Ishikawa (cell line): Measurements from ENCODE around the gene PKMYT1.

Experiments used
- CEBPB ChIP-seq: IDR thresholded peaks from 2 replicates; pipeline ENCODE4 v1.6.1; 2012
- CREB1 ChIP-seq: IDR thresholded peaks from 2 replicates; pipeline ENCODE4 v1.6.1; 2012; ENCODE audit warnings: low read depth
- EP300 ChIP-seq: IDR thresholded peaks from 2 replicates; pipeline ENCODE4 v1.6.1; 2012; ENCODE audit warnings: borderline replicate concordance
- NFIC ChIP-seq: IDR thresholded peaks from 2 replicates; pipeline ENCODE4 v1.6.1; 2012
- RAD21 ChIP-seq: IDR thresholded peaks from 2 replicates; pipeline ENCODE4 v1.6.1; 2012; ENCODE audit warnings: low read depth
- TAF1 ChIP-seq: IDR thresholded peaks from 2 replicates; pipeline ENCODE4 v1.6.1; 2012; ENCODE audit warnings: low read depth, mild to moderate bottlenecking
- USF1 ChIP-seq: IDR thresholded peaks from 2 replicates; pipeline ENCODE4 v1.6.1; 2012
- YY1 ChIP-seq: IDR thresholded peaks from 2 replicates; pipeline ENCODE4 v1.6.1; 2012; ENCODE audit warnings: low read depth
- TF ChIP-seq, protein P1 (sequence below): IDR thresholded peaks from 2 replicates; pipeline ENCODE4 v1.6.1; 2012
- TF ChIP-seq, protein P2 (sequence below): IDR thresholded peaks from 2 replicates; pipeline ENCODE4 v1.6.1; 2012; ENCODE audit warnings: low read depth, mild to moderate bottlenecking

DNA sequence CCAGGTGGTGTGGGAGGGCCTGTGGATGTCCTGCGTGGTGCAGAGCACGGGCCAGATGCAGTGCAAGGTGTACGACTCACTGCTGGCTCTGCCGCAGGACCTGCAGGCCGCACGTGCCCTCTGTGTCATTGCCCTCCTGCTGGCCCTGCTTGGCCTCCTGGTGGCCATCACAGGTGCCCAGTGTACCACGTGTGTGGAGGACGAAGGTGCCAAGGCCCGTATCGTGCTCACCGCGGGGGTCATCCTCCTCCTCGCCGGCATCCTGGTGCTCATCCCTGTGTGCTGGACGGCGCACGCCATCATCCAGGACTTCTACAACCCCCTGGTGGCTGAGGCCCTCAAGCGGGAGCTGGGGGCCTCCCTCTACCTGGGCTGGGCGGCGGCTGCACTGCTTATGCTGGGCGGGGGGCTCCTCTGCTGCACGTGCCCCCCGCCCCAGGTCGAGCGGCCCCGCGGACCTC lies 33.3 kb upstream of the PKMYT1 start:
- TF ChIP-seq RAD21 (no peak), EP300 (no peak), TAF1 (no peak), USF1 (peak; percentile 62), CREB1 (no peak), CEBPB (no peak), YY1 (no peak), NFIC (no peak)
- TF ChIP-seq, protein P1, sequence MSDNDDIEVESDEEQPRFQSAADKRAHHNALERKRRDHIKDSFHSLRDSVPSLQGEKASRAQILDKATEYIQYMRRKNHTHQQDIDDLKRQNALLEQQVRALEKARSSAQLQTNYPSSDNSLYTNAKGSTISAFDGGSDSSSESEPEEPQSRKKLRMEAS: peak; percentile 80
- TF ChIP-seq, protein P2, sequence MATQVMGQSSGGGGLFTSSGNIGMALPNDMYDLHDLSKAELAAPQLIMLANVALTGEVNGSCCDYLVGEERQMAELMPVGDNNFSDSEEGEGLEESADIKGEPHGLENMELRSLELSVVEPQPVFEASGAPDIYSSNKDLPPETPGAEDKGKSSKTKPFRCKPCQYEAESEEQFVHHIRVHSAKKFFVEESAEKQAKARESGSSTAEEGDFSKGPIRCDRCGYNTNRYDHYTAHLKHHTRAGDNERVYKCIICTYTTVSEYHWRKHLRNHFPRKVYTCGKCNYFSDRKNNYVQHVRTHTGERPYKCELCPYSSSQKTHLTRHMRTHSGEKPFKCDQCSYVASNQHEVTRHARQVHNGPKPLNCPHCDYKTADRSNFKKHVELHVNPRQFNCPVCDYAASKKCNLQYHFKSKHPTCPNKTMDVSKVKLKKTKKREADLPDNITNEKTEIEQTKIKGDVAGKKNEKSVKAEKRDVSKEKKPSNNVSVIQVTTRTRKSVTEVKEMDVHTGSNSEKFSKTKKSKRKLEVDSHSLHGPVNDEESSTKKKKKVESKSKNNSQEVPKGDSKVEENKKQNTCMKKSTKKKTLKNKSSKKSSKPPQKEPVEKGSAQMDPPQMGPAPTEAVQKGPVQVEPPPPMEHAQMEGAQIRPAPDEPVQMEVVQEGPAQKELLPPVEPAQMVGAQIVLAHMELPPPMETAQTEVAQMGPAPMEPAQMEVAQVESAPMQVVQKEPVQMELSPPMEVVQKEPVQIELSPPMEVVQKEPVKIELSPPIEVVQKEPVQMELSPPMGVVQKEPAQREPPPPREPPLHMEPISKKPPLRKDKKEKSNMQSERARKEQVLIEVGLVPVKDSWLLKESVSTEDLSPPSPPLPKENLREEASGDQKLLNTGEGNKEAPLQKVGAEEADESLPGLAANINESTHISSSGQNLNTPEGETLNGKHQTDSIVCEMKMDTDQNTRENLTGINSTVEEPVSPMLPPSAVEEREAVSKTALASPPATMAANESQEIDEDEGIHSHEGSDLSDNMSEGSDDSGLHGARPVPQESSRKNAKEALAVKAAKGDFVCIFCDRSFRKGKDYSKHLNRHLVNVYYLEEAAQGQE: no peak
